Measurements from ENCODE around the gene PLEKHF1. TPM values are rescaled to one million over a fixed set of nuclear protein-coding genes. Genes with fewer than 3 reads are reported as not detected.
"Not testable (repeated sequence)": the region's sequence is repeated elsewhere in the genome, so short reads cannot be mapped to it uniquely, and the experiment has no call there.

Gene PLEKHF1
- polyA plus RNA-seq, 5 donors = 0.51 to 1.3 (median 0.90) TPM

GRCh38 chr19:29697523-29698261 lies 32.4 kb downstream of the PLEKHF1 start:
- no peak for DNase-seq

GRCh38 chr19:29699861-29700260 lies 34.6 kb downstream of the PLEKHF1 start:
- DNase-seq = no peak

- DNase-seq = no peak
Measured at GRCh38 chr19:29700498-29700897, 35.2 kb downstream of the PLEKHF1 start.

GRCh38 chr19:29702161-29702962 lies 37.1 kb downstream of the PLEKHF1 start:
- no peak for DNase-seq

GRCh38 chr19:29702963-29703320 lies 37.7 kb downstream of the PLEKHF1 start:
- DNase-seq = no peak

GRCh38 chr19:29704562-29705558 lies 39.6 kb downstream of the PLEKHF1 start:
- DNase-seq = no peak

GRCh38 chr19:29705706-29706105 lies 40.4 kb downstream of the PLEKHF1 start:
- no peak for DNase-seq

GRCh38 chr19:29706635-29707034 lies 41.4 kb downstream of the PLEKHF1 start:
- DNase-seq = no peak

GRCh38 chr19:29708554-29709439 lies 43.5 kb downstream of the PLEKHF1 start:
- no peak for DNase-seq

- DNase-seq = not testable (repeated sequence)
Measured at GRCh38 chr19:29709440-29709798, 44.2 kb downstream of the PLEKHF1 start.

- DNase-seq = no peak
Measured at GRCh38 chr19:29711584-29712132, 46.4 kb downstream of the PLEKHF1 start.

- no peak for DNase-seq
Measured at GRCh38 chr19:29712744-29713516, 47.7 kb downstream of the PLEKHF1 start.

- no peak for DNase-seq
Measured at GRCh38 chr19:29714371-29714952, 49.2 kb downstream of the PLEKHF1 start.

- peak; percentile 57 to 65 for DNase-seq
Measured at GRCh38 chr19:29714953-29715700, 49.9 kb downstream of the PLEKHF1 start, which contains the start of gene C19orf12. C19orf12 (minus strand) TSS chr19:29715261; CDS start chr19:29708413, 6,848 bp downstream.

- no peak for DNase-seq
Measured at GRCh38 chr19:29715701-29716581, 50.7 kb downstream of the PLEKHF1 start.

- no peak for DNase-seq
Measured at GRCh38 chr19:29717051-29717450, 51.8 kb downstream of the PLEKHF1 start.

- DNase-seq = peak; percentile 6 to 20
Measured at GRCh38 chr19:29724102-29724641, 58.9 kb downstream of the PLEKHF1 start.

Data from right lung (tissue), 5 donors.